WTC11 (cell line): Measurements from ENCODE around the gene DESI2. TPM values are rescaled to one million over a fixed set of nuclear protein-coding genes. Genes with fewer than 3 reads are reported as not detected.

Experiments used
- ATAC-seq: fragments of 200-7000 bp; cut with Tn5 transposase; 2 replicates; pipeline ENCODE4 v1.10.0; 2021; ENCODE audit warnings: mild to moderate bottlenecking, moderate library complexity
- CTCF ChIA-PET: fragments of 300-600 bp; sonication (Branson Sonifier 250); formaldehyde crosslinking; loops from one replicate; lab custom pipeline; 2021; ENCODE audit warnings: antibody characterized with exemption; lab: Charles Lee
- POLR2A ChIA-PET: fragments of 350-600 bp; sonication (Branson Sonifier 250); formaldehyde crosslinking; loops from one replicate; lab custom pipeline; 2021; ENCODE audit warnings: antibody characterized with exemption; lab: Charles Lee
- DNase-seq: peaks from one replicate; pipeline ENCODE4 v3.0.0; 2021; ENCODE audit warnings: low spot score
- H3K27ac Mint-ChIP-seq: 2 replicates; pipeline ENCODE4 v1.8.0; 2021; ENCODE audit warnings: mixed read lengths
- H3K27me3 Mint-ChIP-seq: 2 replicates; pipeline ENCODE4 v1.8.0; 2021; ENCODE audit warnings: low read depth, mild to moderate bottlenecking, moderate library complexity, mixed read lengths
- H3K36me3 Mint-ChIP-seq: 2 replicates; pipeline ENCODE4 v1.8.0; 2021; ENCODE audit warnings: mixed read lengths
- H3K4me1 Mint-ChIP-seq: 2 replicates; pipeline ENCODE4 v1.8.0; 2022; ENCODE audit warnings: mixed read lengths
- H3K4me3 Mint-ChIP-seq: 2 replicates; pipeline ENCODE4 v1.8.0; 2021; ENCODE audit warnings: mild to moderate bottlenecking, moderate library complexity, mixed read lengths
- H3K9me3 Mint-ChIP-seq: 2 replicates; pipeline ENCODE4 v1.8.0; 2021; ENCODE audit warnings: mixed read lengths
- AR ChIP-seq: fragments of 250-450 bp; sonication (Bioruptor Pico); IDR thresholded peaks from 2 replicates; pipeline ENCODE4 v1.9.0; 2021; ENCODE audit warnings: mild to moderate bottlenecking
- ETV6 ChIP-seq: sonication (generic); formaldehyde crosslinking; IDR thresholded peaks from 2 replicates; pipeline ENCODE4 v1.8.1; 2022; ENCODE audit warnings: mild to moderate bottlenecking, missing genetic modification reagents
- GABPB1 ChIP-seq: sonication (generic); formaldehyde crosslinking; IDR thresholded peaks from 2 replicates; pipeline ENCODE4 v1.8.1; 2023; ENCODE audit warnings: mild to moderate bottlenecking, missing genetic modification reagents
- GTF2I ChIP-seq: fragments of 250-450 bp; sonication (Bioruptor Pico); conservative IDR thresholded peaks from 2 replicates; pipeline ENCODE4 v1.4.0; 2021; ENCODE audit warnings: mild to moderate bottlenecking
- JAZF1 ChIP-seq: fragments of 250-450 bp; sonication (Bioruptor Pico); IDR thresholded peaks from 2 replicates; pipeline ENCODE4 v1.9.0; 2021; ENCODE audit warnings: moderate library complexity, mild to moderate bottlenecking, inconsistent platforms
- NFATC4 ChIP-seq: fragments of 250-450 bp; sonication (Bioruptor Pico); IDR thresholded peaks from 2 replicates; pipeline ENCODE4 v1.9.0; 2021; ENCODE audit warnings: mild to moderate bottlenecking
- NFYB ChIP-seq: sonication (generic); formaldehyde crosslinking; conservative IDR thresholded peaks from 2 replicates; pipeline ENCODE4 v1.8.0; 2022; ENCODE audit warnings: low read depth, missing genetic modification reagents
- NR1H2 ChIP-seq: sonication (generic); formaldehyde crosslinking; IDR thresholded peaks from 2 replicates; pipeline ENCODE4 v1.9.0; 2021; ENCODE audit warnings: mild to moderate bottlenecking, moderate library complexity, missing genetic modification reagents
- NR2C2 ChIP-seq: sonication (generic); formaldehyde crosslinking; IDR thresholded peaks from 2 replicates; pipeline ENCODE4 v1.8.0; 2022; ENCODE audit warnings: mild to moderate bottlenecking, missing genetic modification reagents
- NR3C1 ChIP-seq: sonication (generic); formaldehyde crosslinking; conservative IDR thresholded peaks from 2 replicates; pipeline ENCODE4 v1.8.1; 2023; ENCODE audit warnings: low read depth, mild to moderate bottlenecking, missing genetic modification reagents
- RORB ChIP-seq: fragments of 250-450 bp; sonication (Bioruptor Pico); IDR thresholded peaks from 2 replicates; pipeline ENCODE4 v1.9.0; 2021; ENCODE audit warnings: mild to moderate bottlenecking
- SMAD4 ChIP-seq: sonication (generic); formaldehyde crosslinking; IDR thresholded peaks from 2 replicates; pipeline ENCODE4 v1.8.0; 2022; ENCODE audit warnings: mild to moderate bottlenecking, missing genetic modification reagents
- TEAD4 ChIP-seq: sonication (generic); formaldehyde crosslinking; IDR thresholded peaks from 2 replicates; pipeline ENCODE4 v1.8.0; 2022; ENCODE audit warnings: mild to moderate bottlenecking, missing genetic modification reagents
- ZNF219 ChIP-seq: sonication (generic); formaldehyde crosslinking; IDR thresholded peaks from 2 replicates; pipeline ENCODE4 v1.8.0; 2023; ENCODE audit warnings: missing genetic modification reagents, mild to moderate bottlenecking, borderline replicate concordance
- ZNF263 ChIP-seq: sonication (generic); formaldehyde crosslinking; IDR thresholded peaks from 2 replicates; pipeline ENCODE4 v1.8.1; 2022; ENCODE audit warnings: low read depth, mild to moderate bottlenecking, moderate library complexity, missing genetic modification reagents
- ZNF423 ChIP-seq: fragments of 250-450 bp; sonication (Bioruptor Pico); IDR thresholded peaks from 2 replicates; pipeline ENCODE4 v2.1.2; 2022; ENCODE audit warnings: mild to moderate bottlenecking, moderate library complexity
- total RNA-seq: library from RNA; stranded (reverse); gene quantifications from 3 replicates; pipeline ENCODE4 v1.2.3, GENCODE V29; 2021
- TF ChIP-seq, protein P1 (sequence below): sonication (generic); formaldehyde crosslinking; IDR thresholded peaks from 2 replicates; pipeline ENCODE4 v1.8.0; 2022; ENCODE audit warnings: mild to moderate bottlenecking, missing genetic modification reagents
- TF ChIP-seq, protein P2 (sequence below): sonication (generic); formaldehyde crosslinking; IDR thresholded peaks from 2 replicates; pipeline ENCODE4 v1.8.1; 2022; ENCODE audit warnings: low read depth, mild to moderate bottlenecking, moderate library complexity, missing genetic modification reagents, borderline replicate concordance
- TF ChIP-seq, protein P3 (sequence below): sonication (generic); formaldehyde crosslinking; IDR thresholded peaks from 2 replicates; pipeline ENCODE4 v1.8.0; 2022; ENCODE audit warnings: mild to moderate bottlenecking, missing genetic modification reagents
- TF ChIP-seq, protein P4 (sequence below): sonication (generic); formaldehyde crosslinking; IDR thresholded peaks from 2 replicates; pipeline ENCODE4 v1.8.1; 2023; ENCODE audit warnings: mild to moderate bottlenecking, missing genetic modification reagents, borderline replicate concordance
- TF ChIP-seq, protein P5 (sequence below): sonication (generic); formaldehyde crosslinking; IDR thresholded peaks from 2 replicates; pipeline ENCODE4 v1.8.1; 2022; ENCODE audit warnings: missing genetic modification reagents, borderline replicate concordance

The DESI2 gene
- total RNA-seq, 1 experiment from 2014 or later: 108 TPM

DNA sequence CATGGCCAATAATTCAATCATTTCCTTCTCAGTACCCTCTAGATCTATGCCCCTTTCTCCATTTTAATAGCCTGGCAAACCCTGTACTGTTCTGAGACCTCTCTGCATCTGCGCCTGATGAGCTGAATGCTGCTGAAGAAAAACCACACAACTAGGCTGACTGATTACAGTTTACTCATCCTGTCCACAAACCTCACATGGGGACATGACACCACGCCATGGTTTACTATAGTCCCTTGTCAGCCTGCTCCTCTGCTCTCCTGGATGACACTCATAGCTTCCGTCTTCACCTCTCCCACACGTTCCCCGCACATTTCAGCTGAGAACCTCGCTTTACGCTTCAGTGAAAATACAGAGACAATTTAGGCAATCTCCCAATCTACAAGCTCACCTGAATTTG lies 59.7 kb downstream of the DESI2 start:
- no peaks in the 10 kb centered on the region for H3K36me3 Mint-ChIP-seq
- no peak for TF ChIP-seq NR2C2 (CRISPR knock-in tag)
- TF ChIP-seq, protein P1, sequence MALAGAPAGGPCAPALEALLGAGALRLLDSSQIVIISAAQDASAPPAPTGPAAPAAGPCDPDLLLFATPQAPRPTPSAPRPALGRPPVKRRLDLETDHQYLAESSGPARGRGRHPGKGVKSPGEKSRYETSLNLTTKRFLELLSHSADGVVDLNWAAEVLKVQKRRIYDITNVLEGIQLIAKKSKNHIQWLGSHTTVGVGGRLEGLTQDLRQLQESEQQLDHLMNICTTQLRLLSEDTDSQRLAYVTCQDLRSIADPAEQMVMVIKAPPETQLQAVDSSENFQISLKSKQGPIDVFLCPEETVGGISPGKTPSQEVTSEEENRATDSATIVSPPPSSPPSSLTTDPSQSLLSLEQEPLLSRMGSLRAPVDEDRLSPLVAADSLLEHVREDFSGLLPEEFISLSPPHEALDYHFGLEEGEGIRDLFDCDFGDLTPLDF (CRISPR knock-in tag): no peak
- TF ChIP-seq JAZF1 (CRISPR knock-in tag): no peak
- no peak for TF ChIP-seq NFYB
- TF ChIP-seq GTF2I (CRISPR knock-in tag): no peak
- TF ChIP-seq, protein P2, sequence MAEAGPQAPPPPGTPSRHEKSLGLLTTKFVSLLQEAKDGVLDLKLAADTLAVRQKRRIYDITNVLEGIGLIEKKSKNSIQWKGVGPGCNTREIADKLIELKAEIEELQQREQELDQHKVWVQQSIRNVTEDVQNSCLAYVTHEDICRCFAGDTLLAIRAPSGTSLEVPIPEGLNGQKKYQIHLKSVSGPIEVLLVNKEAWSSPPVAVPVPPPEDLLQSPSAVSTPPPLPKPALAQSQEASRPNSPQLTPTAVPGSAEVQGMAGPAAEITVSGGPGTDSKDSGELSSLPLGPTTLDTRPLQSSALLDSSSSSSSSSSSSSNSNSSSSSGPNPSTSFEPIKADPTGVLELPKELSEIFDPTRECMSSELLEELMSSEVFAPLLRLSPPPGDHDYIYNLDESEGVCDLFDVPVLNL (CRISPR knock-in tag): no peak
- no peak for TF ChIP-seq ZNF263 (CRISPR knock-in tag)
- TF ChIP-seq SMAD4 (CRISPR knock-in tag): no peak
- TF ChIP-seq, protein P3, sequence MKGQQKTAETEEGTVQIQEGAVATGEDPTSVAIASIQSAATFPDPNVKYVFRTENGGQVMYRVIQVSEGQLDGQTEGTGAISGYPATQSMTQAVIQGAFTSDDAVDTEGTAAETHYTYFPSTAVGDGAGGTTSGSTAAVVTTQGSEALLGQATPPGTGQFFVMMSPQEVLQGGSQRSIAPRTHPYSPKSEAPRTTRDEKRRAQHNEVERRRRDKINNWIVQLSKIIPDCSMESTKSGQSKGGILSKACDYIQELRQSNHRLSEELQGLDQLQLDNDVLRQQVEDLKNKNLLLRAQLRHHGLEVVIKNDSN: no peak
- H3K27ac Mint-ChIP-seq: no peak overlapping the region
- H3K9me3 Mint-ChIP-seq: no peaks in the 10 kb centered on the region
- H3K4me1 Mint-ChIP-seq: peaks cover 11% of the 10 kb centered on the region
- H3K27me3 Mint-ChIP-seq: no peaks in the 10 kb centered on the region
- ATAC-seq (no peak), DNase-seq (no peak)
- POLR2A ChIA-PET: no interaction called here
- CTCF ChIA-PET: no interaction called here
- H3K4me3 Mint-ChIP-seq: no peak overlapping the region

GRCh38 chr1:244713332-244713731 lies 60.4 kb downstream of the DESI2 start:
- Mint-ChIP-seq H3K36me3 (no peaks in the 10 kb centered on the region), H3K4me3 (no peak overlapping the region), H3K9me3 (no peaks in the 10 kb centered on the region), H3K4me1 (peaks cover 11% of the 10 kb centered on the region), H3K27me3 (no peaks in the 10 kb centered on the region), H3K27ac (no peak overlapping the region)
- ChIA-PET POLR2A (no interaction called here), CTCF (no interaction called here)
- DNase-seq: no peak
- ATAC-seq: no peak
- TF ChIP-seq ZNF219 (CRISPR knock-in tag) (no peak), ZNF423 (no peak), NR2C2 (CRISPR knock-in tag) (no peak), NR1H2 (no peak), NR3C1 (CRISPR knock-in tag) (no peak), ETV6 (no peak), NFYB (no peak), TEAD4 (CRISPR knock-in tag) (no peak), GABPB1 (CRISPR knock-in tag) (no peak), RORB (CRISPR knock-in tag) (no peak), ZNF263 (CRISPR knock-in tag) (no peak), NFATC4 (CRISPR knock-in tag) (no peak), AR (CRISPR knock-in tag) (no peak)
- TF ChIP-seq, protein P4, sequence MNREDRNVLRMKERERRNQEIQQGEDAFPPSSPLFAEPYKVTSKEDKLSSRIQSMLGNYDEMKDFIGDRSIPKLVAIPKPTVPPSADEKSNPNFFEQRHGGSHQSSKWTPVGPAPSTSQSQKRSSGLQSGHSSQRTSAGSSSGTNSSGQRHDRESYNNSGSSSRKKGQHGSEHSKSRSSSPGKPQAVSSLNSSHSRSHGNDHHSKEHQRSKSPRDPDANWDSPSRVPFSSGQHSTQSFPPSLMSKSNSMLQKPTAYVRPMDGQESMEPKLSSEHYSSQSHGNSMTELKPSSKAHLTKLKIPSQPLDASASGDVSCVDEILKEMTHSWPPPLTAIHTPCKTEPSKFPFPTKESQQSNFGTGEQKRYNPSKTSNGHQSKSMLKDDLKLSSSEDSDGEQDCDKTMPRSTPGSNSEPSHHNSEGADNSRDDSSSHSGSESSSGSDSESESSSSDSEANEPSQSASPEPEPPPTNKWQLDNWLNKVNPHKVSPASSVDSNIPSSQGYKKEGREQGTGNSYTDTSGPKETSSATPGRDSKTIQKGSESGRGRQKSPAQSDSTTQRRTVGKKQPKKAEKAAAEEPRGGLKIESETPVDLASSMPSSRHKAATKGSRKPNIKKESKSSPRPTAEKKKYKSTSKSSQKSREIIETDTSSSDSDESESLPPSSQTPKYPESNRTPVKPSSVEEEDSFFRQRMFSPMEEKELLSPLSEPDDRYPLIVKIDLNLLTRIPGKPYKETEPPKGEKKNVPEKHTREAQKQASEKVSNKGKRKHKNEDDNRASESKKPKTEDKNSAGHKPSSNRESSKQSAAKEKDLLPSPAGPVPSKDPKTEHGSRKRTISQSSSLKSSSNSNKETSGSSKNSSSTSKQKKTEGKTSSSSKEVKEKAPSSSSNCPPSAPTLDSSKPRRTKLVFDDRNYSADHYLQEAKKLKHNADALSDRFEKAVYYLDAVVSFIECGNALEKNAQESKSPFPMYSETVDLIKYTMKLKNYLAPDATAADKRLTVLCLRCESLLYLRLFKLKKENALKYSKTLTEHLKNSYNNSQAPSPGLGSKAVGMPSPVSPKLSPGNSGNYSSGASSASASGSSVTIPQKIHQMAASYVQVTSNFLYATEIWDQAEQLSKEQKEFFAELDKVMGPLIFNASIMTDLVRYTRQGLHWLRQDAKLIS: no peak
- TF ChIP-seq, protein P2 (CRISPR knock-in tag): no peak
- TF ChIP-seq, protein P1 (CRISPR knock-in tag): no peak
- TF ChIP-seq, protein P5, sequence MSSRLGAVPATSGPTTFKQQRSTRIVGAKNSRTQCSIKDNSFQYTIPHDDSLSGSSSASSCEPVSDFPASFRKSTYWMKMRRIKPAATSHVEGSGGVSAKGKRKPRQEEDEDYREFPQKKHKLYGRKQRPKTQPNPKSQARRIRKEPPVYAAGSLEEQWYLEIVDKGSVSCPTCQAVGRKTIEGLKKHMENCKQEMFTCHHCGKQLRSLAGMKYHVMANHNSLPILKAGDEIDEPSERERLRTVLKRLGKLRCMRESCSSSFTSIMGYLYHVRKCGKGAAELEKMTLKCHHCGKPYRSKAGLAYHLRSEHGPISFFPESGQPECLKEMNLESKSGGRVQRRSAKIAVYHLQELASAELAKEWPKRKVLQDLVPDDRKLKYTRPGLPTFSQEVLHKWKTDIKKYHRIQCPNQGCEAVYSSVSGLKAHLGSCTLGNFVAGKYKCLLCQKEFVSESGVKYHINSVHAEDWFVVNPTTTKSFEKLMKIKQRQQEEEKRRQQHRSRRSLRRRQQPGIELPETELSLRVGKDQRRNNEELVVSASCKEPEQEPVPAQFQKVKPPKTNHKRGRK (CRISPR knock-in tag): no peak
